GM19240 (cell line): ENCODE measurements around the gene AUNIP.

Source experiments
- DNase-seq: peaks from one replicate; pipeline ENCODE4 v3.0.0; 2011; ENCODE audit warnings: low spot score; ENCODE audit not compliant: insufficient read length

Gene AUNIP

GRCh38 chr1:25831569-25832196 lies 27.6 kb downstream of the AUNIP start:
- DNase-seq: no peak

- no peak for DNase-seq
Observed at GRCh38 chr1:25829046-25829445, 30.2 kb downstream of the AUNIP start.

DNA sequence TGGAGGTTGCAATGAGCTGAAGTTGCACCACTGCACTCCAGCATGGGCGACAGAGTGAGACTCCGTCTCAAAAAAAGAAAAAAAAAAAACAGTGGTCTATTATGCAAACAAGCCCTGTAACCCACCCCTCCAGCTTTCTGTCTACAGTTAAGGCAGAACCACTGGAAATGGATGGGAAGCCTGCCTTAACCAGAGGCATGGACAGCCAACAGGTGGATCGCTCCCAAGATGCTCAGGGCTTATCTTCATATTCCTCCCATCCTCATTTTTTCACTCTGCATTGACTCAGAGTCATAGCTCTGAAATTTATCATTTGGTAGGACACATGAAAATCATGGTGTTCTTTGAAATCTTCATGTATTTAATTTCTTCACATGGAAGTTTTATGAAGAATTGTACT lies 30.8 kb downstream of the AUNIP start:
- no peak for DNase-seq

DNA sequence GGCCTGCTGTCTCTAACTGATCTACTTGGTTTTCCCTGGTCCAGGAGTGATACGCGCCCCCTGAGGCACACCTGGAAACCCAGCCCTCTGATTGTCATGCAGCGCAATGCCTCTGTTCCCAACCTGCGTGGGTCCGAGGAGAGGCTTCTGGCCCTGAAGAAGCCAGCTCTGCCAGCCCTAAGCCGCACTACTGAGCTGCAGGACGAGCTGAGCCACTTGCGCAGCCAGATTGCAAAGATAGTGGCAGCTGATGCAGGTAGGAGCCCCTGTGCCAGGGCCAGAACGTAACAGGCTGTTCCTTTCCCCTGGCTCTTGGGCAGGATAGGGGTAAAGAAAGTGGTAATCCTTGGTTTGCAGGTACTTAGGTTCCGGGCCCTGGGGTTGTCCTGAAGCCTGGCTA lies 32.7 kb downstream of the AUNIP start:
- no peak for DNase-seq

DNA sequence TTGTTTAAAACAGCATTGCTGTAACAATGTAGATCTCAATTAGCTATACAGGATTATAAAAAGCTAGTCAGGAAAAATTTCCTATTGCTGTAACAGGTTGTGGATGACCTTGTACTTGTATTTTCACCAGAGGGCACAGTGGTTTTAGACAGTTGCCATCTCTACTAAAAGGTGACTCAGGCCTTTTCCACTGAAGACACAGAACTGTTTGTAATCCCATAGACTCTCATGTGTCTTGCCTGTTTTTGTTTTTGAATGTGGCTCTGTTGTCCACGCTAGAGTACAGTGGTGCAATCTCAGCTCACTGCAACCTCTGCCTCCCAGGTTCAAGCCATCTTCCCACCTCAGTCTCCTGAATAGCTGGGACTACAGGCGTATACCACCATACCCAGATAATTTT lies 33.7 kb downstream of the AUNIP start:
- DNase-seq: no peak

DNA sequence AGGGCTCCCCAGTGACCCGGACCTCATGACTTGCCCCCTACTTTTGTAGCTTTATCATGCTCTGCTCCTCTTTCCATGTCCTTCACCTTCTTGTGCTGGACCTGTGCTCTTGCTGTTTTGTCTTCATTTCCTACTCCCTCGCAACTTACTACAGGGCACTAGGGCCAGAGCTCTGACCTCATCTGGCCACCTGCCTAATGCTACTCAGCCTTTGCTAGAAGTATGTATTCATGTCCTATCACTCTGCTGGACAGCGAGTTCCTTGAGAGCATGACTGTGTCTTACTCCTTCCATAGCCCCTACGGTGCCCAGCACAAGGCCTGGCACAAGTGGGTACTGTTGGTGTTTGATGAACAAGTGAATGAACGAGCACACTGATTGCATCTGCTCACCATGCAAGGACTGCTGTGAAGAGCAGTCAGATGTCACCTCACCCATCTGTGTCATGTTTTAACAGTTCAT lies 37.6 kb downstream of the AUNIP start:
- DNase-seq: no peak

DNA sequence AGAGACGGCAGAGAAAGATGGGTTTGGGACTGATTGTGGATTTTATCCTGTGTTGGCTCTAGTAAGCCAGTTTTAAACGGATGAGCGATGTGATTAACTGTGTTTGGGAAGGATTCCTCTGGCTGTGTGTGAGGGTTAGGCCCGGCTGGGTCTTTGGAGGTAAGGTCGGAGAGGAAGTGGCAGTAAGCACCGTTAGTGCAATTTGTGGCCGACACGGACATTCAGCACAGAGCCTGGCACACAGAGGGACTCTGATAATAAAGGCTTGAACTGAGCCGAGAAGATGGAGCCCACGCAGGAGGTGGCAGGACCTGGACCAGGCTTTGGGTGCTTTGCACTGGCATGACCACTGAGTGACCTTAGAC lies 38.2 kb downstream of the AUNIP start:
- no peak for DNase-seq

DNA sequence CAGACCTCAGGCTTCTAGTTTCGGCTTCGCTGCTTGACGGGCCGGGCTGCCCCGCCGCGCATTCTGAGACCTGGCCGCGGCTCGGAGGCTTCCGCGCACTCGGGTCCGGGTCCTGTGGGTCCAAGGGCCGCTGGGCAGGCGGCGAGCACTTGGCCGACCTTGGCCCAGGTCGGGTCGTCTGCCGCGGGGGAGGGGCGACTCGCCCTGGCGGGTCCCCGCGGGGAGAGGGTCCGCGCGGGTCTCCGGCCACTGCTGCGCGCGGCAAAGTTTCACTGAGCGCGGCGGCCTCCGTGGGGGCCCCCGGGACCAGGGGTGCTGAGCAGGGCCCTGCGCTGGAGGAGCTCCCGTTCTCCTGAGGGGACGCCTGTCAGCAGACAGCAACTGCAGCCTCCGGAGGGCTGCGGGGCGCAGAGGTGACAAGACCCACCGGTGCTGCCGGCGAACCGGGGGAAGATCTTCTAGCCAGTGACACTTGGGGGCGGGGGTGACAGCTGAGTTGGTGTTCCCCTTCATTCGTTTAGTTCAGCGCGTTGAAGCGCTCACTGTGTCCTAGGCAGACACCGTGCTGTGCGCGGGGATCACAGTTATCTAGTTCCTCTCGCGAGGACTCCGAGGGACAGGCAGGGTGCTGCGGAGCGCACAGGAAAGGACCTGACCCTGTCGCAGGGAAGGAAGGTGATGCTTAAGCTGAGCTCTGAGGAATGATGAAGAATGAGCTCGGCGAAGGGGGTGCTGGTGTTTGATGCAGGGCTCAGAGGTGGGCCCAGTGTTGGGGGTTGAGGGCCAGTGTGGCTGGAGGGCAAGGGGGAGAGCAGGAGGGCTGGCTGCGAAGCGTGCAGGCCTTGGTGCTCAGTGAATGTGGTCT lies 38.8 kb downstream of the AUNIP start:
- DNase-seq: peak; percentile 85

DNA sequence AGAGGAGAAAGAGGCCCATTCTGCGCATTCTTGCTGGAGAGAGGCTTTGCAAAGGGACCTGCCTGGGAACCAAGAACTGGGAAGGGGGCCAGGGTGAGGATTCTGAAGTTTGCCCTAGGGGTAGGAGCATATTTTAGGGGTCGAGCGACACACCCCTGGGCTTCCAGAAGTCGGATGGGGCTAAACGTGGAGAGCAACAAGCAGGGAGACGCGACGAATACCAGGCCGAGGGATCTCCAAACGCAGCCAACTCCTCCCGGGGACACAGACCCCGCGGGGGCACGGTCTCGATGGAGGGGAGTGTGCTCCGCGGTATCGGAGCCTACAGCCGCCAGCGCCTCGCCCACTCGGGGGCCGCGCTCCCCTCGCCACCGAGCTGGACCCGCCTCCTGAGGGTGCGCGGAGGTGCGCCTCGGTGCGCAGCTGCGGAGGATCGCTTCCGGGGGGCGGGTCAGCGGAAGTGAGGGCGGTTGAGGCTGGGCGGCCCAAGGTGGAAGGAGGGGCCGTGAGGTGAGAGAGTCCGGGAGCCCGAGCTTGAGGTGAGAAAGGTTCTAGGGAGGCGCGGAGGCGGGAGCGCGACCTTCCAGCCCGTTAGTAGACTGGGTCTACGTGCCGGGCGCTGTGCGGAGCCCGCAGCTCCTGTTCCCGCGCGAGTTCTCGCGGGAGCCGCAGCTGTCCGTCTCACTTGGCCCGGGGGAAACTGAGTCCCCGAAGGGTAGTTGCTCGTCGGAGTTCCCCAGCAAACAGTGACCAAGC lies 39.6 kb downstream of the AUNIP start, which contains the start of gene MTFR1L:
MTFR1L (plus strand) TSS at position 464 of the 756 bp plus-strand sequence. CDS start 3,151 bp downstream, outside the sequence.
- peak; percentile 98 for DNase-seq

- no peak for DNase-seq
Observed at GRCh38 chr1:25818569-25818968, 40.7 kb downstream of the AUNIP start.

DNA sequence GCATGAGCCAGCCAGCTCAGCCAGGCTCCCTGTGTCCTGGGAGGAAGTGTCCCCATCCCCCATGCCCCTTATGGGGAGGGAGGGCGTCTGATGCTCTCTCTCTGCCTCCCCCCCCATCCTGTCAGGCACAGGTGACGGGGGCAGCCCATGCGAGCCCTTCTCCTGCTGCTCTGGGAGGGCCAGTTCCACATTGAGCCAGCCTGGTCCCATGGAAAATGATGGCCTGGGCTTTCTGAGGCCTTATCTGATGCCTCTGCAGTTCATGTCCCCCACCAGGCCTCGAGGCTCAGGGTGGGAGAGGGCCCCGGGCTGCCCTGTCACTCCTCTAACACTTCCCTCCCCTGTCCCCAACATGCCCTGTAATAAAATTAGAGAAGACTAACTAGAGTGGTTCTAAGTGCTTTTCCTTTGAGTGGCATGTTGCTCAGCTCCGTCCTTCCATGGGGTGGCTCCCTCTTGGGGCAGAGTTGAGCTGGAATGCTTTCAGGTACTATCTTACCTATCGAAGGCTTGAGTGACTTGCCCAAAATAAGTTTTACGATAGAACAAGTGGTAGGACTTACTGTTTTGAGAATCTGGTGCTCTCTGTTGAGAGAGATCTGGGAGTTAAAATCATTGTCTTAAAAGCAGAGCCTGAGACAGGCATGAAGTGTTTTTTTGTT lies 41.3 kb downstream of the AUNIP start:
- DNase-seq: no peak

GRCh38 chr1:25816112-25816718 lies 43.0 kb downstream of the AUNIP start:
- DNase-seq: no peak

GRCh38 chr1:25815208-25816111 lies 43.8 kb downstream of the AUNIP start:
- no peak for DNase-seq

GRCh38 chr1:25814549-25815087 lies 44.6 kb downstream of the AUNIP start:
- no peak for DNase-seq

- no peak for DNase-seq
Observed at GRCh38 chr1:25813734-25814471, 45.4 kb downstream of the AUNIP start.

DNA sequence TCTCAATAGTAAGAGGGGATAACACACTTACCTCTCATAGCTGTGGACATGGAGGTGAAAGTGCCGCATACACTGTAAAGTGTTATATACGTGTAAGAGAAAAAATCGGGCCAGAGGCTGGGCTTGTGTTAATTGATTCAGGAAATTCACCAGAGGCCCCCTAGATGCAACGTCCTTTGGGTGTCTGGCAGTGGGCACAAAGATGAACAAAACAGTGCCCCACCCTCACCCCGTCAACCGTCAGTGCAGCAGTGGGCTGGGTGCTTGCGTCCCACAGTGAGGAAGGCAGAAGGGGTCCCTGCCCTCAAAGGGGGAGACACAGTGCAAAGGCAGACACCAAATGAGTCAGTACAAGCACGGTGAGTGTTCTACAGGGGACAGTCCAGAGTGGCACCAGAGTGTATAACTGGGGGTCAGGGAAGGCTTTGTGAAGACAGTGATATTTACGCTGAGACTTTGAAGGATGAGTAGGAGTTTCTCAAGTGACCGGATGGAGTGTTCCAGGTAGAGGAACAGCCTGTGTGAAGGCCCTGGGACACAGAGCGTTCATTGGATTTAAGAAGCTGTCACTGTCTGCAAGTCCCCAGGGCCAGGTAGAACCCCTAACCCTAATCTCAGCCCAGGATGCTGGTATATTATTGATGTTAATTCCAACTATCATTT lies 46.1 kb downstream of the AUNIP start:
- DNase-seq: no peak

DNA sequence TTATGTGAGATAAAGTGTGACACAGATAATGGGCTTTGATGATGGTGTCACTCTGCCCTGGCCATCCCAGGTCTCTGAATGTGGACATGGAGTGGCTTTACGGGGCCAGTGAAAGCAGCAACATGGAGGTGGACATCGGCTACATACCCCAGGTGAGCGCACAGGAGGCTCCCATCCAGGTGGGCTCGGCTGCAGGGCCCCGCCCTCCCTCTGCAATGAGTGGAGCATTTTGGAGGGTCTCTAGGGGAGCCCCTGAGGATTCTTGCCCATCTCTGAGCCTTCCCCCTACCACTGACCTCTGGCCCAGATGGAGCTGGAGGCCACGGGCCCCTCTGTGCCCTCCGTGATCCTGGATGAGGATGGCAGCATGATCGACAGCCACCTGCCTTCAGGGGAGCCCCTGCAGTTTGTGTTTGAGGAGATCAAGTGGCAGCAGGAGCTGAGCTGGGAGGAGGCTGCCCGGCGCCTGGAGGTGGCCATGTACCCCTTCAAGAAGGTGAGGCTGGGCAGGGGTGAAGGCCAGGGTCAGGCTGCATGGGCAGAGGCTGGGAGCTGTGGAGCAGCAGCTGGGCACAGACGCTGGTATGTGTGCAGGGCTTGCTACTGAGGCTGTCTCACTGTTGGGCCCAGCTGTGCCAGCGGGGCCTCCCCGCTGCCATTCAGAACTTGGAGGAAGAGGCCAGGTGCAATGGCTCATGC lies 47.7 kb downstream of the AUNIP start:
- DNase-seq: no peak
